Lower lobe of right lung (tissue), 2 donors: Measurements from ENCODE around the gene SCGN. TPM values are rescaled to one million over a fixed set of nuclear protein-coding genes. Genes with fewer than 3 reads are reported as not detected.

ENCODE experiments used
- ATAC-seq, 2 donors: fragments of 200-7000 bp; cut with Tn5 transposase; one replicate each; pipeline ENCODE4 v1.9.1; 2020 to 2022; ENCODE audit warnings: mild to moderate bottlenecking in 2 of 2, moderate library complexity in 2 of 2
- DNase-seq: peaks from one replicate; pipeline ENCODE4 v3.0.0-alpha.2; 2020
- H3K27ac ChIP-seq: fragments of 200-600 bp; one replicate; pipeline ENCODE4 v1.8.0; 2022
- H3K27me3 ChIP-seq: fragments of 200-600 bp; one replicate; pipeline ENCODE4 v1.8.0; 2022; ENCODE audit warnings: low read depth
- H3K36me3 ChIP-seq: fragments of 200-600 bp; one replicate; pipeline ENCODE4 v1.8.0; 2022; ENCODE audit warnings: mild to moderate bottlenecking
- H3K4me1 ChIP-seq: fragments of 200-600 bp; one replicate; pipeline ENCODE4 v1.8.0; 2022
- H3K4me3 ChIP-seq: fragments of 200-600 bp; one replicate; pipeline ENCODE4 v1.8.0; 2022; ENCODE audit warnings: mild to moderate bottlenecking
- H3K9me3 ChIP-seq: fragments of 200-600 bp; one replicate; pipeline ENCODE4 v1.8.0; 2022
- CTCF ChIP-seq: fragments of 200-600 bp; IDR thresholded peaks from one replicate; pipeline ENCODE4 v1.8.0; 2022; ENCODE audit warnings: antibody characterized with exemption, mild to moderate bottlenecking
- intact Hi-C: fragments of 100-400 bp; cut with DNase I; formaldehyde crosslinking; loops from one replicate; pipeline ENCODE4 v1.11.0; 2022
- total RNA-seq: library from RNA; stranded (reverse); fragmentation: NEBNext Ultra II Directional; extraction: Animal tissue kit (Norgen Biotek cat#: 25700); gene quantifications from one replicate; pipeline ENCODE4 v1.2.1, GENCODE V29; 2021
- donor health status: DM: no; HTN: yes; CAD: no; lungs with severe emphysema.

SCGN gene
- total RNA-seq, 1 donor from 2014 or later, result not detected

- Histone ChIP-seq H3K27ac (no peak overlapping the region), H3K4me1 (no peaks in the 10 kb centered on the region), H3K4me3 (no peak overlapping the region), H3K9me3 (no peaks in the 10 kb centered on the region), H3K27me3 (no peaks in the 10 kb centered on the region), H3K36me3 (no peaks in the 10 kb centered on the region)
- ATAC-seq, result no peak
- no peak for TF ChIP-seq CTCF
- intact Hi-C loops, result no loop called here
- no peak for DNase-seq
Observed at GRCh38 chr6:25670793-25671513, 18.9 kb downstream of the SCGN start.

DNA sequence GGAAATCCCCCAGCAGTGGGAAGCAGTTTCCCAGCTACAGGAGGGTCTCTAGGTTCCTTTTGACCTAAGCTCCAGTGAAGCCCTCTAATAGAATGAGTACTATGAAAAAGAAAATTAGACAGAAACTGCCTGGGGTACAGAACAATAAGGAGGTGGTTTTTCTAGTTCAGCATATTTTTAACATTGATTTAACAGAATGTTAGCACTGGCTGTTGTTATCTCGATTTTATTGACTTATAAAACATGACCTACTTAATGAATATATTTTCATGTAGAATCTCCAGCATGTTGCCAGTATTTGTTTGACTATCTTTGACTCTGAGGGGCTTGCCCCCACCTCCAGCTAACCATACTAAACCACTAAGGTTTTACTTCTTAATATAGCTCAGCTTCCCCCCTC, 19.6 kb downstream of the SCGN start:
- Histone ChIP-seq H3K27ac (no peak overlapping the region), H3K4me3 (no peak overlapping the region), H3K4me1 (no peaks in the 10 kb centered on the region), H3K9me3 (no peaks in the 10 kb centered on the region), H3K27me3 (no peaks in the 10 kb centered on the region), H3K36me3 (no peaks in the 10 kb centered on the region)
- TF ChIP-seq CTCF, result no peak
- ATAC-seq (no peak), DNase-seq (no peak)
- intact Hi-C loops, result no loop called here

- Histone ChIP-seq H3K36me3 (no peaks in the 10 kb centered on the region), H3K27me3 (no peaks in the 10 kb centered on the region), H3K4me3 (no peak overlapping the region), H3K27ac (no peak overlapping the region), H3K4me1 (no peaks in the 10 kb centered on the region), H3K9me3 (no peaks in the 10 kb centered on the region)
- intact Hi-C loops, result no loop called here
- ATAC-seq (no peak), DNase-seq (no peak)
- TF ChIP-seq CTCF, result no peak
Observed at GRCh38 chr6:25675167-25675566, 23.2 kb downstream of the SCGN start.

DNA sequence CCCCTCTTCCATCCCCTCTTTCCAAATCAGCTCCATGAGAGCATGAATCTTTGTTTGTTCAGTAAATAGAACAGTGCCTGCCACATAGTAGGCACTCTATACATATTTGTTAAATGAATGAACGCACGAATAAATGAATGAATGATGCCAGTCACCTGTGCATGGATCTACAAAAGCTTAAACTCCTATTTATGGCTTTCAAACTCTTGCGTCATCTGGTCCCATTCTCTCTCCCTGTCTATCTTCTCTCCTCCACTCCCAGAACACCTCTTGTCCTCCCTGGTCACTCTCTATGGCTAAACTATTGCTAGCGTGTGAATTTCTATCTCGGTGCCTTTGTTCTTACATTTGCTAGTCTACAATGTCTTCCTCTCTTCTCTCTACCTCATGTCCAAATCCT, 24.8 kb downstream of the SCGN start:
- no peak for ATAC-seq
- H3K36me3 ChIP-seq, result no peaks in the 10 kb centered on the region
- intact Hi-C loops, result no loop called here

GRCh38 chr6:25681848-25682247, 29.8 kb downstream of the SCGN start:
- DNase-seq, result no peak
- TF ChIP-seq CTCF, result no peak
- H3K4me1 ChIP-seq, result no peaks in the 10 kb centered on the region
- no peak overlapping the region for H3K4me3 ChIP-seq
- ATAC-seq, result no peak
- H3K36me3 ChIP-seq, result no peaks in the 10 kb centered on the region
- H3K27ac ChIP-seq, result no peak overlapping the region
- no peaks in the 10 kb centered on the region for H3K27me3 ChIP-seq
- H3K9me3 ChIP-seq, result no peaks in the 10 kb centered on the region
- intact Hi-C loops, result no loop called here

More for the DNA sequence above, 24.8 kb downstream of the SCGN start:
- Histone ChIP-seq H3K4me1 (no peaks in the 10 kb centered on the region), H3K27me3 (no peaks in the 10 kb centered on the region), H3K27ac (no peak overlapping the region), H3K4me3 (no peak overlapping the region), H3K9me3 (no peaks in the 10 kb centered on the region)
- TF ChIP-seq CTCF, result no peak
- DNase-seq, result no peak
